Measurements from ENCODE around the gene CHN1.

- TF ChIP-seq POLR2A (IDR thresholded peaks at IDR 0.05; ENCODE audit: low read depth, low read length) (no peak), TAF1 (IDR thresholded peaks at IDR 0.05; ENCODE audit: borderline replicate concordance, low read depth, low read length) (no peak)
Measured at GRCh38 chr2:174856447-174856846, 148.7 kb downstream of the CHN1 start.
